Osteoblast (primary cell): ENCODE data around the gene ALG9. TPM values are rescaled to one million over a fixed set of nuclear protein-coding genes. Genes with fewer than 3 reads are reported as not detected.
A peak's percentile ranks its signal among the peaks of the same experiment; 100 is the strongest.

Experiments
- DNase-seq: peaks from one replicate; pipeline ENCODE4 v3.0.0; 2011; ENCODE audit warnings: low spot score, mixed read lengths; ENCODE audit not compliant: insufficient read length; ENCODE audit errors: missing footprints
- H2AFZ ChIP-seq: 2 replicates; pipeline ENCODE4 v1.6.0; 2011; ENCODE audit warnings: mild to moderate bottlenecking, low read length
- H3K27ac ChIP-seq: 2 replicates; pipeline ENCODE4 v1.5.1; 2011; ENCODE audit warnings: mild to moderate bottlenecking, low read depth, low read length, moderate library complexity
- H3K27me3 ChIP-seq: 2 replicates; pipeline ENCODE4 v1.6.0; 2012; ENCODE audit warnings: mild to moderate bottlenecking, control low read depth, inconsistent platforms, low read length, moderate library complexity; ENCODE audit not compliant: insufficient read depth
- H3K36me3 ChIP-seq: 2 replicates; pipeline ENCODE4 v1.5.1; 2011; ENCODE audit warnings: mild to moderate bottlenecking, low read length, control low read depth, moderate library complexity; ENCODE audit not compliant: insufficient read depth
- H3K4me1 ChIP-seq: 2 replicates; pipeline ENCODE4 v1.5.1; 2011; ENCODE audit warnings: mild to moderate bottlenecking, low read length, control low read depth, moderate library complexity; ENCODE audit not compliant: insufficient read depth
- H3K4me2 ChIP-seq: 2 replicates; pipeline ENCODE4 v1.6.0; 2011; ENCODE audit warnings: mild to moderate bottlenecking, low read length; ENCODE audit not compliant: insufficient read depth
- H3K4me3 ChIP-seq: fragments of 200-600 bp; sonication (generic); 3 replicates; pipeline ENCODE4 v1.5.1; 2012; ENCODE audit warnings: mild to moderate bottlenecking, low read length, inconsistent platforms; ENCODE audit not compliant: insufficient read depth
- H3K79me2 ChIP-seq: 2 replicates; pipeline ENCODE4 v1.6.0; 2012; ENCODE audit warnings: mild to moderate bottlenecking, low read length, control low read depth, inconsistent platforms; ENCODE audit not compliant: insufficient read depth
- H3K9me3 ChIP-seq: 2 replicates; pipeline ENCODE4 v1.5.1; 2011; ENCODE audit warnings: low read depth, low read length, control low read depth
- H4K20me1 ChIP-seq: 2 replicates; pipeline ENCODE4 v1.6.0; 2012; ENCODE audit warnings: mild to moderate bottlenecking, low read length, control low read depth; ENCODE audit not compliant: insufficient read depth
- CTCF ChIP-seq: IDR thresholded peaks from 2 replicates; pipeline ENCODE4 v1.5.1; 2011; ENCODE audit warnings: mild to moderate bottlenecking, low read depth, low read length, moderate library complexity; ENCODE audit errors: extremely low read depth
- total RNA-seq: library from RNA; depleted of rRNA; stranded (reverse); fragments of >200 nt; gene quantifications from 2 replicates; pipeline ENCODE4 v1.2.3, GENCODE V29; 2012

ALG9 gene
- total RNA-seq, 1 donor, result 35.8 TPM

DNA sequence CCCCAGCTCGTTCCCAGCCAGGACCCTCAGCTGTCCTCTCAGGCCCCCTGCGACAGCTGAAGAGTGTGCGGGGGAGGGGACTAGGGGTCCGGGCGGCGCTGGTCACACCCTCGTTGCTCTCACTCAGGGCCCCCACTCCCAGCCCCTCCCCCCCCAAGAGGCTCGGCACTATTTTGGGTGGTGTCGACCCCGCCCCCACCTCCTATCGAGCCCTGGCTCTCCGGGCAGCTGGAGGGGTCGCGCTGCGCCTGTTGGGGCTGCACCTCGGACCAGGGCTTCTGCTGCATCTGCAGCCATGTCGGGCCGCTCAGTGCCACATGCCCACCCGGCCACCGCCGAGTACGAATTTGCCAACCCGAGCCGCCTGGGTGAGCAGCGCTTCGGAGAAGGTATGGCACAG is 41.2 kb upstream of the ALG9 start, which contains the start of gene HSPB2:
TSS of gene HSPB2 (plus strand) at position 200 of the 400 bp plus-strand sequence. CDS start at position 296, 96 bp downstream.
- Histone ChIP-seq H4K20me1 (no peaks in the 10 kb centered on the region), H3K4me1 (peaks cover 46% of the 10 kb centered on the region), H3K36me3 (peaks cover 6% of the 10 kb centered on the region), H2AFZ (peak within 1 kb of the TSS; percentile 87), H3K9me3 (no peaks in the 10 kb centered on the region), H3K4me2 (peak within 1 kb of the TSS; percentile 88), H3K79me2 (peaks cover 15% of the 10 kb centered on the region), H3K27ac (peak within 1 kb of the TSS; percentile 93), H3K4me3 (peak within 1 kb of the TSS; percentile 68), H3K27me3 (no peaks in the 10 kb centered on the region)
- peak; percentile 36 for DNase-seq
- TF ChIP-seq CTCF, result no peak

- H3K4me2 ChIP-seq, result peak within 1 kb of the TSS; percentile 88
- peak; percentile 84 for DNase-seq
- H3K4me3 ChIP-seq, result peak within 1 kb of the TSS; percentile 68
- TF ChIP-seq CTCF, result no peak
- H3K79me2 ChIP-seq, result peaks cover 15% of the 10 kb centered on the region
- no peaks in the 10 kb centered on the region for H3K27me3 ChIP-seq
- H3K4me1 ChIP-seq, result peaks cover 46% of the 10 kb centered on the region
- peak within 1 kb of the TSS; percentile 83 for H2AFZ ChIP-seq
- H4K20me1 ChIP-seq, result no peaks in the 10 kb centered on the region
- H3K36me3 ChIP-seq, result peaks cover 6% of the 10 kb centered on the region
- peak within 1 kb of the TSS; percentile 93 for H3K27ac ChIP-seq
- no peaks in the 10 kb centered on the region for H3K9me3 ChIP-seq
Measured at GRCh38 chr11:111911563-111912401, 40.4 kb upstream of the ALG9 start, which contains the start of gene CRYAB. CRYAB (minus strand) TSS chr11:111911770; CDS start chr11:111911724, 46 bp downstream.

DNA sequence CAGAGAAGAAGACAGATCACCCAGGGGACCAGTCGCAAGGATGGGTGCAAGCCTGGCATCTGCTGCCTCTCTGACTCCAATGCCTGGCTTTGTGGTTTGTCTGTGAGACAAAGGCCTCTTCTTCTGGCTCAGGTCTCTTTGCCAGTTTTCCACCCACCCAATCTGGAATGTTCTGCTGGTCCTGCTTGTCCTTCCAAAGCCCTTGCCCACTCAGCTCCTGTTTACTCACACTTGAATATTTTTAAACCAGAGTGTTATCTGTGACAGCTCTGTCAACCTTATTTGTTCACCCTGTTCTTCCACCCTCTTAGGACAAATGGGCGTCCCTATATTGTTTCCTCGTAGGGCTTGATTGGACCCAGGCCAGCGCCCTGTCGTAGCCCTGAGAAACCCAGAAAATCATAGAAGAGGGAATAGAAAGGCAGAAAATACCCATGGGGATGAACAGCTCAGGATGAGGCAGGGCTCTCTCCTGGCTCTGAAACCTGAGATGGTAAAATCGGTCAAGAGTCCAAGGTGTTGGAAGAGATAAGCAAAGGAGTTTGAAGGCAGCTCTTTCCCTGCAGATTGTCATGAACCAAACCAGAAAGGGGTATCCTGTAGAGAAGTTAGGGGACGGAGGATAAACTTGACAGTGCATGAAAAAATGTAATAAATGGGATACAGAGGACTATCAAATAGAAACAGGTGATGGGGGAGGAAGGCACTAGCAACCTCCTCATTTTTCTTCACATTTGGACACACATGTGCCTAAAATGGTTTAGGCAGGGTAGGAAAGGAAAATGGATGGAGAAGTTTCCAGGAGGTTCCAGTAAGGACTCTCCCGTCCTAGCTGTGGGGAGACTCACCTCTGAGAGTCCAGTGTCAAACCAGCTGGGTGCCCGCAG is 39.5 kb upstream of the ALG9 start:
- Histone ChIP-seq H3K4me3 (peak overlapping the region; percentile 68), H3K9me3 (no peaks in the 10 kb centered on the region), H3K36me3 (peaks cover 6% of the 10 kb centered on the region), H3K27ac (peak overlapping the region; percentile 93), H3K79me2 (peaks cover 15% of the 10 kb centered on the region), H3K4me1 (peaks cover 46% of the 10 kb centered on the region), H4K20me1 (no peaks in the 10 kb centered on the region), H2AFZ (no peak overlapping the region), H3K27me3 (no peaks in the 10 kb centered on the region), H3K4me2 (peak overlapping the region; percentile 88)
- peak; percentile 69 for DNase-seq
- no peak for TF ChIP-seq CTCF

DNA sequence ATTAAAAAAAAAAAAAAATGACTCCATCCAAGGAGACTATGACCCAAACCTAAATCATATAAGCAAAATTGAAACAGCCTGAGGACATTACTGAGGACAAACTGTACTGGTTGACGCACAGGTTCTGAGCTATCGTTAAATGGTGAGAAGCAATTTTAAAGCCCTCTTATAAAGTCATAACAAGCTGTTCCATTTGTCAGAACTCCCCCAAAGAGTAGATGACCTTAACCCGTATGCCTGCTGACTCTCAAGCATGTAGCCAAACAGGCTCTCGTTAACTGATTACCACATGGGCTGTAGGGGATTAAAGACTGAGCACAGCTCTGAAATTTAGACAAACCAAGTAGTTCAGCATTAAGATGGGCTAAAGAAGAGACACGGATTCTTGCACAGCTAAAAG is 38.0 kb upstream of the ALG9 start:
- no peak for TF ChIP-seq CTCF
- H3K4me2 ChIP-seq, result peak overlapping the region; percentile 88
- H2AFZ ChIP-seq, result no peak overlapping the region
- no peaks in the 10 kb centered on the region for H3K27me3 ChIP-seq
- peak overlapping the region; percentile 68 for H3K4me3 ChIP-seq
- no peak overlapping the region for H3K27ac ChIP-seq
- H3K36me3 ChIP-seq, result peaks cover 6% of the 10 kb centered on the region
- DNase-seq, result no peak
- H3K79me2 ChIP-seq, result peaks cover 12% of the 10 kb centered on the region
- no peaks in the 10 kb centered on the region for H4K20me1 ChIP-seq
- H3K9me3 ChIP-seq, result no peaks in the 10 kb centered on the region
- peaks cover 45% of the 10 kb centered on the region for H3K4me1 ChIP-seq
